CD8-positive, alpha-beta memory T cell (primary cell): Measurements from ENCODE around the gene SCRN2. TPM values are rescaled to one million over a fixed set of nuclear protein-coding genes. Genes with fewer than 3 reads are reported as not detected.

Source experiments
- CTCF ChIA-PET: fragments of 350-600 bp; sonication (Branson Sonifier 250); formaldehyde crosslinking; loops from one replicate; lab custom pipeline; 2021; ENCODE audit warnings: antibody characterized with exemption; lab: Charles Lee
- POLR2A ChIA-PET: fragments of 350-600 bp; sonication (Branson Sonifier 250); formaldehyde crosslinking; loops from one replicate; lab custom pipeline; 2021; ENCODE audit warnings: antibody characterized with exemption; lab: Charles Lee
- DNase-seq, 5 donors: peaks; one replicate each; pipeline versions ENCODE4 v3.0.0 to v3.0.0-alpha.2; 2020 to 2022; ENCODE audit warnings: mixed read lengths in 1 of 5
- H3K27ac ChIP-seq: one replicate; pipeline ENCODE4 v1.7.0; 2013; ENCODE audit warnings: low read depth, mild to moderate bottlenecking, low read length, moderate library complexity
- H3K27me3 ChIP-seq: 2 replicates; pipeline ENCODE4 v1.7.0; 2013; ENCODE audit warnings: low read length, mild to moderate bottlenecking; ENCODE audit not compliant: insufficient read depth, poor library complexity, severe bottlenecking
- H3K36me3 ChIP-seq: 2 replicates; pipeline ENCODE4 v1.7.0; 2013; ENCODE audit warnings: mild to moderate bottlenecking, low read length, moderate library complexity; ENCODE audit not compliant: insufficient read depth
- H3K4me1 ChIP-seq: 2 replicates; pipeline ENCODE4 v1.7.0; 2013; ENCODE audit warnings: mild to moderate bottlenecking, low read length, moderate library complexity; ENCODE audit not compliant: insufficient read depth
- H3K4me3 ChIP-seq: 2 replicates; pipeline ENCODE4 v1.7.0; 2013; ENCODE audit warnings: mild to moderate bottlenecking, low read length
- H3K9me3 ChIP-seq: 2 replicates; pipeline ENCODE4 v1.7.0; 2013; ENCODE audit warnings: mild to moderate bottlenecking, low read length
- H3K27ac Mint-ChIP-seq, 8 donors: one replicate each; pipeline ENCODE4 v1.8.0; 2020 to 2021; ENCODE audit warnings: mixed read lengths in 8 of 8, mild to moderate bottlenecking in 6 of 8, inconsistent platforms in 3 of 8, moderate library complexity in 3 of 8
- H3K27me3 Mint-ChIP-seq, 2 donors: one replicate each; pipeline ENCODE4 v1.8.0; 2020 to 2021; ENCODE audit warnings: mixed read lengths in 2 of 2, mild to moderate bottlenecking in 1 of 2, moderate library complexity in 1 of 2
- H3K36me3 Mint-ChIP-seq, 3 donors: one replicate each; pipeline ENCODE4 v1.8.0; 2020 to 2021; ENCODE audit warnings: mixed read lengths in 3 of 3, inconsistent platforms in 1 of 3, mild to moderate bottlenecking in 1 of 3
- H3K4me1 Mint-ChIP-seq, 3 donors: one replicate each; pipeline ENCODE4 v1.8.0; 2020 to 2021; ENCODE audit warnings: mixed read lengths in 3 of 3, inconsistent platforms in 1 of 3, mild to moderate bottlenecking in 1 of 3
- H3K4me3 Mint-ChIP-seq, 7 donors: one replicate each; pipeline ENCODE4 v1.8.0; 2020 to 2021; ENCODE audit warnings: mixed read lengths in 7 of 7, mild to moderate bottlenecking in 6 of 7, moderate library complexity in 4 of 7, inconsistent platforms in 2 of 7
- H3K9me3 Mint-ChIP-seq, 5 donors: one replicate each; pipeline ENCODE4 v1.8.0; 2020 to 2022; ENCODE audit warnings: mixed read lengths in 5 of 5, mild to moderate bottlenecking in 3 of 5, moderate library complexity in 2 of 5, inconsistent platforms in 1 of 5
- polyA plus RNA-seq: library from polyadenylated mRNA; unstranded; fragments of 300-500 nt; fragmentation: Illumina TruSeq; gene quantifications from one replicate; pipeline ENCODE4 v1.2.3, GENCODE V29; 2021
- total RNA-seq, 2 experiments: library from RNA; stranded (reverse); gene quantifications; one replicate each; pipeline ENCODE4 v1.2.3, GENCODE V29; 2021

The SCRN2 gene
- total and polyA plus RNA-seq, 3 experiments from 2014 or later = 17.2 to 18.0 (median 17.3) TPM

GRCh38 chr17:47831934-47832327 is 9.1 kb downstream of the SCRN2 start:
- ChIA-PET CTCF (interaction anchor here (1.0 to 1.9 kb wide), 5 partner anchors 9 to 63 kb away, joined by 3 to 16 read pairs (median 5); partner anchors contain the start of genes OSBPL7, SCRN2 and SP2), POLR2A (interaction anchor here (0.8 to 2.4 kb wide), 9 partner anchors 8 to 217 kb away, joined by 3 to 22 read pairs (median 7); partner anchors contain the start of genes CDK5RAP3, KPNB1, OSBPL7 and PNPO)
- Mint-ChIP-seq H3K27me3 (peaks cover 0 to 4% of the 10 kb centered on the region in 2 donors), H3K9me3 (no peaks in the 10 kb centered on the region), H3K36me3 (peaks cover 0 to 40% (median 3%) of the 10 kb centered on the region in 3 donors), H3K4me1 (peaks cover 50 to 72% (median 59%) of the 10 kb centered on the region in 3 donors), H3K27ac (peak overlapping the region; percentile 95 to 100 (median 100)), H3K4me3 (peak overlapping the region; percentile 92 to 99 (median 95))
- H3K36me3 ChIP-seq = peaks cover 8% of the 10 kb centered on the region
- peak overlapping the region; percentile 98 for H3K4me3 ChIP-seq
- H3K4me1 ChIP-seq = peaks cover 59% of the 10 kb centered on the region
- DNase-seq = no peak
- peak overlapping the region; percentile 98 for H3K27ac ChIP-seq
- H3K27me3 ChIP-seq = no peaks in the 10 kb centered on the region
- no peaks in the 10 kb centered on the region for H3K9me3 ChIP-seq

GRCh38 chr17:47831003-47831933 is 9.8 kb downstream of the SCRN2 start, which contains the start of the genes LRRC46 and MRPL10:
LRRC46 (plus strand) TSS chr17:47831670; CDS start chr17:47831990, 320 bp downstream.
MRPL10 (minus strand) TSS chr17:47831541; CDS start chr17:47831511, 30 bp downstream.
- POLR2A ChIA-PET = interaction anchor here (0.8 to 2.4 kb wide), 11 partner anchors 8 to 218 kb away, joined by 3 to 22 read pairs (median 4); partner anchors contain the start of genes CDK5RAP3, KPNB1, OSBPL7 and PNPO
- H3K27ac Mint-ChIP-seq = peak within 1 kb of the TSS; percentile 95 to 100 (median 100)
- H3K36me3 Mint-ChIP-seq = peaks cover 5 to 44% (median 5%) of the 10 kb centered on the region in 3 donors
- Histone ChIP-seq H3K27me3 (no peaks in the 10 kb centered on the region), H3K36me3 (peaks cover 14% of the 10 kb centered on the region), H3K9me3 (no peaks in the 10 kb centered on the region), H3K4me3 (peak within 1 kb of the TSS; percentile 98), H3K27ac (peak within 1 kb of the TSS; percentile 98), H3K4me1 (peaks cover 59% of the 10 kb centered on the region)
- peak within 1 kb of the TSS; percentile 92 to 99 (median 95) for H3K4me3 Mint-ChIP-seq
- peaks cover 0 to 4% of the 10 kb centered on the region in 2 donors for H3K27me3 Mint-ChIP-seq
- H3K4me1 Mint-ChIP-seq = peaks cover 50 to 78% (median 59%) of the 10 kb centered on the region in 3 donors
- CTCF ChIA-PET = interaction anchor here (0.9 to 1.9 kb wide), 7 partner anchors 10 to 64 kb away, joined by 3 to 16 read pairs (median 4); partner anchors contain the start of genes OSBPL7, SCRN2 and SP2
- peak; percentile 87 to 94 (median 90) for DNase-seq
- H3K9me3 Mint-ChIP-seq = no peaks in the 10 kb centered on the region

- H3K9me3 Mint-ChIP-seq = no peaks in the 10 kb centered on the region
- peak overlapping the region; percentile 98 for H3K4me3 ChIP-seq
- H3K9me3 ChIP-seq = no peaks in the 10 kb centered on the region
- peaks cover 0 to 4% of the 10 kb centered on the region in 2 donors for H3K27me3 Mint-ChIP-seq
- peak overlapping the region; percentile 92 to 99 (median 95) for H3K4me3 Mint-ChIP-seq
- H3K36me3 ChIP-seq = peaks cover 19% of the 10 kb centered on the region
- ChIA-PET POLR2A (interaction anchor here (0.9 to 2.4 kb wide), 7 partner anchors 9 to 180 kb away, joined by 3 to 22 read pairs (median 7); partner anchors contain the start of genes CDK5RAP3, KPNB1, OSBPL7 and PNPO), CTCF (interaction anchor here (0.9 to 1.9 kb wide), 6 partner anchors 9 to 65 kb away, joined by 3 to 16 read pairs (median 4); partner anchors contain the start of genes OSBPL7, SCRN2 and SP2)
- peaks cover 56% of the 10 kb centered on the region for H3K4me1 ChIP-seq
- peak overlapping the region; percentile 95 to 100 (median 100) for H3K27ac Mint-ChIP-seq
- H3K27ac ChIP-seq = peak overlapping the region; percentile 98
- H3K4me1 Mint-ChIP-seq = peaks cover 47 to 75% (median 56%) of the 10 kb centered on the region in 3 donors
- peak in 1 of 5 donors; percentile 56 for DNase-seq
- H3K36me3 Mint-ChIP-seq = peaks cover 9 to 45% (median 10%) of the 10 kb centered on the region in 3 donors
- no peaks in the 10 kb centered on the region for H3K27me3 ChIP-seq
These were observed 10.6 kb downstream of the SCRN2 start for GRCh38 chr17:47830396-47831002.

GRCh38 chr17:47829870-47830269 is 11.2 kb downstream of the SCRN2 start:
- peak in 4 of 5 donors; percentile 58 to 91 (median 83) for DNase-seq
- H3K4me1 Mint-ChIP-seq = peaks cover 48 to 71% (median 52%) of the 10 kb centered on the region in 3 donors
- peak overlapping the region; percentile 98 for H3K27ac ChIP-seq
- peak overlapping the region; percentile 98 for H3K4me3 ChIP-seq
- peaks cover 49% of the 10 kb centered on the region for H3K4me1 ChIP-seq
- ChIA-PET CTCF (interaction anchor here (0.6 to 1.9 kb wide), 3 partner anchors 11 to 61 kb away, joined by 3 to 16 read pairs (median 3); partner anchors contain the start of gene SCRN2), POLR2A (interaction anchor here (0.6 to 2.4 kb wide), 4 partner anchors 8 to 905 kb away, joined by 3 to 16 read pairs (median 10); partner anchors contain the start of genes KPNB1, OSBPL7 and SP2)
- peaks cover 22% of the 10 kb centered on the region for H3K36me3 ChIP-seq
- peaks cover 12 to 49% (median 13%) of the 10 kb centered on the region in 3 donors for H3K36me3 Mint-ChIP-seq
- no peaks in the 10 kb centered on the region for H3K27me3 ChIP-seq
- H3K27me3 Mint-ChIP-seq = peaks cover 0 to 4% of the 10 kb centered on the region in 2 donors
- no peaks in the 10 kb centered on the region for H3K9me3 ChIP-seq
- peak overlapping the region; percentile 92 to 99 (median 95) for H3K4me3 Mint-ChIP-seq
- H3K27ac Mint-ChIP-seq = peak overlapping the region; percentile 95 to 100 (median 100)
- no peaks in the 10 kb centered on the region for H3K9me3 Mint-ChIP-seq

GRCh38 chr17:47823519-47823918 is 17.6 kb downstream of the SCRN2 start:
- H3K27me3 ChIP-seq = no peaks in the 10 kb centered on the region
- peaks cover 30% of the 10 kb centered on the region for H3K4me1 ChIP-seq
- peaks cover 13 to 72% (median 15%) of the 10 kb centered on the region in 3 donors for H3K36me3 Mint-ChIP-seq
- H3K36me3 ChIP-seq = peaks cover 42% of the 10 kb centered on the region
- H3K9me3 ChIP-seq = no peaks in the 10 kb centered on the region
- H3K27ac Mint-ChIP-seq = peak overlapping the region in 5 of 8 donors; percentile 27 to 68 (median 38)
- DNase-seq = no peak
- H3K4me1 Mint-ChIP-seq = peaks cover 29 to 57% (median 29%) of the 10 kb centered on the region in 3 donors
- no peak overlapping the region for H3K27ac ChIP-seq
- H3K4me3 Mint-ChIP-seq = no peak overlapping the region
- no peaks in the 10 kb centered on the region for H3K9me3 Mint-ChIP-seq
- ChIA-PET CTCF (interaction anchor here (3.7 kb wide), 1 partner anchor 8 kb away, joined by 15 read pairs; the partner anchor contains the start of genes LRRC46 and MRPL10), POLR2A (interaction anchor here (0.6 to 0.9 kb wide), 2 partner anchors 14 to 17 kb away, joined by 3 read pairs; no protein-coding TSS in a partner anchor)
- no peak overlapping the region for H3K4me3 ChIP-seq
- no peaks in the 10 kb centered on the region for H3K27me3 Mint-ChIP-seq

- H3K4me3 ChIP-seq = no peak overlapping the region
- peaks cover 45% of the 10 kb centered on the region for H3K36me3 ChIP-seq
- Mint-ChIP-seq H3K4me3 (peak overlapping the region in 3 of 7 donors; percentile 39 to 98 (median 88)), H3K36me3 (peaks cover 13 to 74% (median 15%) of the 10 kb centered on the region in 3 donors), H3K9me3 (no peaks in the 10 kb centered on the region), H3K27me3 (no peaks in the 10 kb centered on the region), H3K27ac (peak overlapping the region in 7 of 8 donors; percentile 85 to 98 (median 94)), H3K4me1 (peaks cover 25 to 51% (median 25%) of the 10 kb centered on the region in 3 donors)
- no peak overlapping the region for H3K27ac ChIP-seq
- CTCF ChIA-PET = interaction anchor here (1.7 to 3.7 kb wide), 3 partner anchors 8 to 66 kb away, joined by 4 to 15 read pairs (median 14); partner anchors contain the start of genes LRRC46, MRPL10 and SCRN2
- DNase-seq = no peak
- H3K4me1 ChIP-seq = peaks cover 26% of the 10 kb centered on the region
- POLR2A ChIA-PET = interaction anchor here (0.6 to 0.9 kb wide), 3 partner anchors 9 to 17 kb away, joined by 3 read pairs; partner anchors contain the start of genes LRRC46 and MRPL10
- H3K9me3 ChIP-seq = no peaks in the 10 kb centered on the region
- H3K27me3 ChIP-seq = no peaks in the 10 kb centered on the region
These were observed 18.3 kb downstream of the SCRN2 start for GRCh38 chr17:47822785-47823184.
